Measurements from ENCODE around the gene CARS1. TPM values are rescaled to one million over a fixed set of nuclear protein-coding genes. Genes with fewer than 3 reads are reported as not detected.

CARS1 gene
- polyA plus RNA-seq, 4 donors: 25.2 to 26.2 (median 25.9) TPM

DNA sequence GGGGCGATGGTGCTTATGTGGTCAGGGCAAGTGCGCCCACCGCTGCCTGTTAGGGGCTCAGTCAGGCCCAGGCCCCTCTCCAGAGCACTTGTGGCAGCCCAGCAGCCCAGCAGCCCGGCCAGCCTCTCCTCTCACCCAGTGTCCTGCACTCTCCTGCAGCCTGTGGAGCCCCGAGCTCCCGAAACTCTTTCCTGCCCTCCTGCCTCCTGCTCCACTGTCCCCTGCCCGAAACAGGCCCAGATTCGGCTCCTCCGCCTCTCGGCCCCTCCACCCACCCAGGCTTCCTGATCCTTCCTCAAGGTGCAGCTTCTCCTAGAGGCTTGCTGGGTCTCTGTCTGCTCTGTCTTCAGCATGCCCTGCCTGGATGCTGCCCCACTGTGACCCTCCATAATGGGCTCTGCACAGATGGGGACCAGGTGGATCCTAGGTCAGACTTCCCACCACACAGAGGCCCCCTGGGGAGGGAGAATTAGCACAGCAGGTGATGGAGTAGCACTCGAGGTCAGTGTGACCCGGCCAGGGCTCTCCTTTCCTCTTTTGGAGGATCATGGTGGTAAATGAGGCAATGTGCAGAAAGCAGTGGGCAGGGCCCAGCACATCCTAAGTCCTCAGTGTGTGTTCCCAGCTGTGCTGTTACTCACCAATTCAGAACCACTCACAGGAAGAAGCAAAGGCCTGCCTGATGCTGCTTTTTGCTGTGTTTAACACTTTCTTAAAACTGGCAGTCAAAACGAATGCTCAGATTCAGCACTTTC lies 46.5 kb downstream of the CARS1 start:
- DNase-seq (ENCODE audit: low read depth in 4 of 4, low spot score in 3 of 4): no peak

DNA sequence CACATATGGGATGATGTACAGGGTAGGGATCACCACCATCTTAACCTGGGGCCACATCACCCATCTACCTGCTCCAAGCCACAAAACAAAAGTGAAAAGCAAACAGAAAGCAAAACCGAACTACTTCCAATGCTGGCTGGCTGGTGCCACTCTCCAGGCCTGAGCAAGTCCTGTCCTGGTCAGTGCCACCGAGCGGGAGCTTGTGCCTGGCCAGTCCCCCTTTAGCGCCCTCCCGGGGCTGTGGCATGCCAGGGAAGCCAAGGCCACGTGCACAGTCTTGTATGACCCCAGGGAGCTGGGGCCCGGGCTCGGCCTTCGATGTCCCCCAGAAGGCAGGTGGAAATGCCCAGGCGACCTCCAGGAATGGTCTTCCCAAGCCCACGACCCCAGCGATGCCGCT lies 47.2 kb downstream of the CARS1 start:
- DNase-seq (ENCODE audit: low read depth in 4 of 4, low spot score in 3 of 4): no peak

DNA sequence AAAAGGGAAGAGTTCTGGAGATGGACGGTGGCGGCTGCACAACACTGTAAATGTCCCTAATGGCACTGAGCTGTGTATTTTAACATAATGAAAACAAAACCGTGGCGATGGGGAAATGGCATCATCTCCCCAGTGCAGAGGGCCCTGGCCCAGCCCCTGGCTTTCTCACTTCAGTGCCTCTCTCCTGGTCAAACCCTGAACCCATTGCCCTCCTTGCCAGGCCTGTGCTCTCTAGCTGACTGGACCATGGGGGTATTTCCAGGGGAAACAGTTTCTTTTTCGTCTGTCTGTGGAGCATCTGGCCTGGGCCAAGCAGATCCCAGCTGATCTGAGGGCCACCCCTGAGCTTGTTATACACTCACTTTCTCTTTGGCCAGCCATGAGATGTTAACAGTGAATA lies 47.7 kb downstream of the CARS1 start:
- no peak for DNase-seq (ENCODE audit: low read depth in 4 of 4, low spot score in 3 of 4)

DNA sequence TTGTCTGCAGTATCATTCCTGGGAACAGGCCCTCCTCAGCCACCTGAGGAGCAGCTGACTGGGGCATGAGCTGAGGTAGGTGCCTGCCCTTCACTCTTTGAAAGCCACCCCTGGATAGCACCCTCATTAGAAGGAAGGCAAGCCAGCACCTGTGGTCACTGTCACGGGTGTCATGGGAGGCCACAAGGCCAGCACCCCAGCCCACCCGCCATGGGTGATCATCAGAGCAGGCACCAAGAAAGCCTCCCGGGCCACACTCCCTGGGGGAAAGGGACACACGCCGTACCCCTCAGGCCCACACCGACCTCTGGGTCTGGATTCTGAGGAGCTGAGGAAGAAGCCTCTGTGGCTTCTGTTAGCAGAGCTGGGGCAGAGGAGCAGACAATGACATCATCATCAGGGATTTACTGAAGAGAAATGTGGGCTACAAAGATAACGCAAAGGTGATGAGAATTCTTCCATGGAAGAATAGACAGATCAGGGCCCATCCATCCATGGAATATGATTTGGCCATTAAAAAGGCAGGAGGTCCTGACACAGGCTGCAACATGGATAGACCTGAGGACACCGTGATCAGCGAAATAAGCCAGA lies 48.4 kb downstream of the CARS1 start:
- no peak for DNase-seq (ENCODE audit: low read depth in 4 of 4, low spot score in 3 of 4)

DNA sequence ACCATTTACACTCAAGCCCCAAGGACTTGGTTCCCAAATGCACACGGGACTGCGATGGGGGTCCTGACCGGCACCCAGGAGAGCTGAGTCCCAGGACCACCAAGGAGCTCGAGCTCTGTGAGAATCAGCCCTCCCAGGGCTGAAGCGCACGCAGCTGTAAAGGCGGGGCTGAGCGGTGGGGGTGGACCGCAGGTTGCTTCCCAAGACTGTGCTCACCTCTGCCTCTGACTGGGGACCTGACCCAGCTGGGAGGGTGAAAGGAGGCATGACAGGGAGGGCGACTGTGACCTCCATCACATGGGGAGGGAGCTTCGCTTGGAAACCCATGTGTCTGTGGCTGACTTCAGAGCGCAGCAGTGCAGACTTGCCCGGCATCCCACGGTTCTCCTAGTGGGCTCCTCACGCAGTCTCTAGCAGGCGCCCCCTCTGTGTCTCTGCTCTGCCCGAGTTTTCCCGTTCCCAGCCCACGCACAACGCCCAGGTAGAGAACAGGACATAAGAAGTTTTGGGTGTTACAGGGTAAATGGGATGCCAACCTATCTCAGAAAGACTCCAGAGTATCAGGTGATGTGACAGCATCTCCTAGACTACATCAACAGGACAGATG lies 49.7 kb downstream of the CARS1 start:
- no peak for DNase-seq (ENCODE audit: low read depth in 4 of 4, low spot score in 3 of 4)

DNA sequence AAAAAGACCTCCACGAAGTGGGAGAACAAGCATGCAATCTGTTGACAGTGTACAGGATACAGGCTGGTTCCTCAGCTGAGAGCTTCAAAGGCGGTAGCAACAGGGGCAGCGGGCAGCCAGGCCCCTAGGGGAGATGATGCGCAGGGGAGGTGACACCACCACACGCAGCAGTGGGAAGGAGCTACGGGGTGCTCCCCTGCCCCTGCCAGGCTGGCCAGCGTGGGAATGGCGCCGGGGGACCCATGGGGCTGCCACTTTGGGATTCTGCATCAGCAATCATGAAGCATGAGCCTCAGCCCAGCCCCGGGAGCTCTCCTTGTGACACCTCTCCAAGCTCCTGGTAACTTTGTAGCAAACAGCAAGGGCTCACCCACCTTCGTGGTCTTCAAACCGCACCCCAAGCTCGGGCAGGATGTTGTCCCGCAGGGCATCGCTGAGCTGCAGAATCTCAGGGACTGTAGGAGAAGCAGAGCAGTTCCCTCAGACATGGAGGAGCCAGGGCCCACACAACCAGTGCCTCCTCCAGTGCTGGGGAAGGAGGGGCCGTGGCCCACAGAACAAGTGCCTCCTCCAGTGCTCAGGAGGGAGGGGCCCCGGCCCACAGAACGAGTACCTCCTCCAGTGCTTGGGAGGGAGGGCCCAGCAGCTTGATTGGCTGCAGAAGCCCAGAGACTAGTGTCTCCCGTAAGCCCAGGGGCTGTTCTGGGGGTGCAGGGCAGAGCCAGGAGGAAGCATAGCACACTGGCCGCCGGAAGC lies 50.5 kb downstream of the CARS1 start:
- DNase-seq (ENCODE audit: low read depth in 4 of 4, low spot score in 3 of 4): no peak

DNA sequence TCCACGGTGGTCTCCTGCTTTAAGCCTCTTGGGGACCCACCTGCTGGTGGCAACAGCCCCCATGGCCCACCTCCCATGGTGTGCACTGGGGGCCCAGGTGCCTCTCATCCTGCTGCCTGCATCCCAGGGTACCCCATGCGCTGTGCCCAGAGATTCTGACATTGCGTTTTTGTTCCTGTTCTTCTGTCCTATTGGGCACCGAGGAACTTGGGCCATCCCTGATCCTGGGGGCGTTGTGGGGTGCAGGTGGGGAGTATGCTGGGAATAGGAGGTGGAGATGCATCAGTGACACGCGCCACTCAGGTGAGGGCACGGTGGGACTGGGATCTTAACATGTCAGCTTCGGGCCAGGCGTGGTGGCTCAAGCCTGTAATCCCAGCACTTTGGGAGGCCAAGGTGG lies 52.7 kb downstream of the CARS1 start:
- DNase-seq (ENCODE audit: low read depth in 4 of 4, low spot score in 3 of 4): no peak

DNA sequence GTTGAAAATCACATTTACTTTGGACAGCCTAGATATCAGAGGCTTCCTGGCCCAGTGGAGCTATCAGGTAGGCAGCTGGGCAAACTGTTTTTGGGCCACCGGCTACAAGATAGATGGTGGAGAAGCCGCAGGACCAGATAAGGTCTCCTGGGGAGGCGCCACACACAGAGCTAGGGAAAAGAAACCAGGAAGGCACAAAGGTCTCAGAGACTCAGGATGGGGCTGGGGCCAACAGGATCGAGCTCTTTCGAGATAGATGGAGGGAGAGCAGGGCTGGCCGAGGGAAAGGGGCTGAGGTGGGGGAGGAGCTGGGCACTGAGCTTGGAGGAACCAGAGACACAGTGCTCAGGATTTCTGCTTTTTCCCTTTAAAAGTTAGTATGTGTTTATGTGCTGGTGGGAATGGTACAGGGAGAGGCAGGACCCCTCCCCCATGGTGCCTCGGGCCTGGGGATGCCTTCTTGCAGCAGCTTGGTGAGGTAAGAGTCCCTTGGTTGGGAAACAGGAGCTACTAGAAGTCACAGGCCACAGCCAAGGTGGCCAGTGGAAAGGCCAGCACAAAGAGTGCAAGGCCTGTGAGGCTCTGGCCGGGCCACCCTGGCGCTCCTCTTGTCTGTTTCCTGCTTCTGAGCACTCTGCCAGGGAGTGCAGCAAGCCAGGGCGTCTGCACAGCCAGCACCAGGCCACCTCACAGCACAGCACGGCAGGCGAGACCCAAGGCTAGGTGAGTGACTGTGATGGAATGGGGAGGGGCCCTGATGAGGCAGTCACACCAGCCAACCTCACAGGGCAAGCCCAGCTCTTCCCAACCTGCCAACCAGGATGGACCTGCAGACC lies 53.6 kb downstream of the CARS1 start:
- no peak for DNase-seq (ENCODE audit: low read depth in 4 of 4, low spot score in 3 of 4)

DNA sequence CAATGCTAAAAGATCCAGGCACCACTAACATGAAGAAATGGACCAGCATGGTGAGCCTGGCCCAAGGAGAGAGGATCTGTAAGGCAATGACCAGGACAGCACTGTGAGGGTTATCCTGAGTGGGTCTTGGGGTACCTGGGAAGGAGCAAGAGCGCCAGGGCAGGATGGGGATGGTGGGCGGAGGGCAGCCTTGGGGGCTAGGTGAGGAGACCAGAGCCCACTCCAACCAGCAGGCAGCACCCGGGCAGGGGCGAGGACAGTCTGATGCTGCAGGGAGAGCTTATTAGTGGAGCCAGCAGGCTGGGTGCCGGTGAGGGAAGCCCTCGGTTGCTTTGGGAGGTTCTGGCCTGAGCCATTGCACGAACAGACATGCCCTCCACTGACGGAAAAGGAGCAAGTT lies 54.4 kb downstream of the CARS1 start:
- DNase-seq (ENCODE audit: low read depth in 4 of 4, low spot score in 3 of 4): no peak

DNA sequence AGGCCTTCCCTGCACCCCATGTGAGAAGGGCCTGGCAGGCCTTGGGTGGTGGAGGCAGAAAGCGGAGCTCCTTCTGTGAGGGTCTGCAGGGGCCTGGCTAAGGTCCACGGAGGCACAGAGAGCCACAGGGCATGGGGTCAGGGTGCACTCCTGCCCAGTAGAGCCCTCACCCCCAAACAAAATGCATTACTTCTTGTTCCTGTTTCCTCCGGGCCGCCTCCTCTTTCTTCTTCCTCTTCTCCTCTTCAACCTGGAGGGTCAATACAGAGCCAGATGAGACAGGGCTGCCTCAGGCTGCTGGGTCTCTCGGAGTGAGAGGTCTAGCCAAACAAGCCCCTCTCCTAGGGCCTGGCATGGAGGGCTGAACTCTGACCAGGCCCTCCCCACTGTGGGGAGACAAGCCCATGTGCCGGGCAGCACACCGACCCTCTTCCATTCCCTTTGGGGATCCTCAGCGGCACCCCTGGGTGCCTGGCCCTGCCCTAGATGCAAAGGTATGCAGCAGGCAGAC lies 54.8 kb downstream of the CARS1 start:
- DNase-seq (ENCODE audit: low read depth in 4 of 4, low spot score in 3 of 4): no peak

DNA sequence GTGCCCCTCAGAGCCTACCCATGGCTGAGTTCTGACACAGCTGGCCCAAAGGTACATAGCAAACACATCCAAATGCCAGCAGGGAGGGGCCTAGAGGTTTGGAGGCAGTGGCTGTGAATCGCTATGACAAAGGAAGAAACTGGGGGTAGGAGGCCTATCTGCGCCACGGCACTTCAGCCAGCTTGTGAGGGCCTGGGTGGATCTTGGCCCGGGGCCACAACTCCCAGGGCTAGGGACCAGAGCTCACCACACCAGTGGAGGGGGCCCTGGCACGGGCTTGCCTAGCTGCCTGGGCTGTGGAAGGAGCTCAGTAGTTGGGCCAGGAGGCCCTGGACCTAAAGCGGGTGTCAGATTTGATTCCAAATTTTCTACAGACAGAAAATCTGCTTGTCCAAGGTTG lies 55.7 kb downstream of the CARS1 start:
- DNase-seq (ENCODE audit: low read depth in 4 of 4, low spot score in 3 of 4): no peak

DNA sequence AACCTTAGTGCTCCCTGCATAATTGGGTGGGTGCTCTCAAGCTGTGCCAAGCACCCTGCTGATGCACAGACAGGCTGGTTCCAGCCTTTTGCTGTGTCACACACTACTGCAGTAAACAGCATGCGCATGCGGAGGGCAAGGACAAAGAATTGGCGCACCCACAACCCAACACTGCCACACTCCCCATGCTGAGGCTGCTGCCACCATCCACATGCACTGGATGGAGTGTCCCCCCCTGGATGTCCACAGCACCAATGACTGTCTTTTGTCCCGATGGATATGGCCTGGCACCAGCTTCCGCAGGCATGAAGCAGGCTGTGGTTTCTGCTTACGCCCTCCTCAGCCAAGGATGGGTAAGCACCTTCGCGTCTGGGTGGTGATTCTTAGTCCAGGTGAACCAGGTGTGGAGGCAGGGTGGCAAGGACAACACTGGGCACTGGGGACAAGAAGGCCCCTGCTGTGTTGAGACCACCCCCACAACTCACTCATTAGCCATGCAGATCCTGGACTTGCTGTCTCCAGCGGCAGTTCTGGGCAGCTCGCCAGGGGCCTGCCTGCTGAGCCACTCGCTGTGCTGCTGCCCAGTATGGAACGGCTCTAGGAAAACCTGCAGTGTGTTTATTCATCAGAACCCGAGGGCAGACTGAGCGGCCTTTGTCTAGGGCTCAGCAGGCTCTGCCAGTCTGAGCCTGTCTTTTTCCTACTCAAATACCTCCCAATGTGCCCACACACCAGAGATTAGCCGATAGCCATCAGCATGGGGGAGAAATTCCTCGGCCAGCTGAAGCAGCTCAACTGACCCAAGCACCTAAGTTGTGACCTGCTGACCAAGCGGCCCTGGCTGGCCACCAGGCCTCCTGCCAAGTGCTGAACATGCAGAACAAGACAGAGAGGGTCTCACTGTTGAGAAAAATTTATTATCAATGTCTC lies 56.9 kb downstream of the CARS1 start:
- DNase-seq (ENCODE audit: low read depth in 4 of 4, low spot score in 3 of 4): peak in 1 of 4 donors; percentile 28

DNA sequence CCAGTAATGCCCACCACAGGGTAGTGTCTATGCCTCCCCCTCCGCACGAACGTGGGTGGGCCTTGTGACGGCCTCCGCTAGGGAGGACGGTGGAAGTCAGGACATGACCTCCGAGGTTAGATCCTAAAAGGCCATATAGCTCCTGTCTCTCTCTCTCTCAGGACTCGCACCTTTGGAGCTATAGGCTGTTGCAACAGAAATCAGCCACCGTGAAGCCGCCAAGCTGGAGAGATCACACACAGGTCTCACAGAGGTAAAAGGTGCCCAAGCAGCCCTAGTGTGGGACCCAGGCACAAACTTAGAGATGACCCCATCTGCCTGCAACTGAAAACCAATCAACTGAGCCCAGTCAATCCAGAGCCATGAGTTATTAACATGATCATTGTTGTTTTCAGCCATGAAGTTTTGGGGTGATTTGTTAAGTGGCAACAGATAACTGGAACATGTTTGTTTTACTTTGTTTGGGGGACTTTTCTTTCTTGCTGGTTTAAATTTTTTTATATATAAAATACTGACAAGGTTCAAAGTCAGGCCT lies 57.7 kb downstream of the CARS1 start:
- no peak for DNase-seq (ENCODE audit: low read depth in 4 of 4, low spot score in 3 of 4)

DNA sequence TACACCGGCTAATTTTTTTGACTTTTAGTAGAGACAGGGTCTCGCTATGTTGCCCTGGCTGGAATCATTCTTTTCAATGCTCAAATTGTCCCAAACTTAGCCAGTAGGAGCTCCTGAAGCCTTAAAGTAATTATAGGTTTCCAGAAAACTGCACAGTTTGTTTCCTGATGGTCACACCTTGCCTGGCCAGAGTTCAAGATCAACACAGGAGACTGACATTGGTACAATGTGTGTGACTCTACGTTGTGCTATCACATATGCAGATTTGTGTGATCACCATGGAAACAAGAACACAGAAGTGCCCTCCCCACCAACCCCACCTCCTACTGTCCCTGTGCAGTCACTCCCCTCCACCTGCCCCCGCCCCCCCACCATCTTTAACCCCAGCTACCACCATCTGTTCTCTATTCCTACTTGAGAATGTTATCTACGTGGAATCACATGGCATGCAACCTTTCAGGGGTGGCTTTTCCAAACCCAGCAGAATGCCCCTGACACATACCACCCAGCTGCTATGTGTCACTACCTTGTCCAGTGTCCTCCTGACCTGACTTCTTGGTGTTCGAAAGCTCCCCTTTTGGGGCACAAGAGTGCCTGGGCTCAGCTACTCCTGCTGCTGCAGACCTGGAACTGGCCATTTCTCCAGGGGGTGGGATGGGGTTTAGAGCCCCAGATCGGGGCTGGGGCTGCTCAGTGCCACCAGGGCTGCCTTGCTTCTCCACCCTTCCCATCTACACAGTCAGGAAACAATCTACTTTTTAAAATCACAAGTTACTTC lies 59.0 kb downstream of the CARS1 start:
- no peak for DNase-seq (ENCODE audit: low read depth in 4 of 4, low spot score in 3 of 4)

DNA sequence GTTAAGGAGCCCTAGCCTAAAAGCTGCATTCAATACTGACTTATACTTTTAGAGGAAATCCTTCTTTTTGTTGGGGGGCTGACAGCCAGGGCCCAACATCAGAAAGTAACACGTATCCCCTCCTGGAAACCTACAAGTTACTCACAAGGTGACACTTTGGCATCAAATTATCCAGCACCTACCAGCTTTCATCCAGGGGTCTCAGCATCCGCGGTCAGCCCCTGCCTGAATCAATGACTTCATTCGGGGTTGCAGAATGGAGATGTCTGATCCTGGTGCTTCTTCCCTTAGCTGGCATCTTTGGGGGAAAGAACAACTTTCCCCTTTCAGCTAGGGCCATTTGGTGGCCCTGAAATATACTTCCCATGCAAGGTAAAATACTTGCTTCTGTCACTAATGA lies 59.8 kb downstream of the CARS1 start:
- no peak for DNase-seq (ENCODE audit: low read depth in 4 of 4, low spot score in 3 of 4)

DNA sequence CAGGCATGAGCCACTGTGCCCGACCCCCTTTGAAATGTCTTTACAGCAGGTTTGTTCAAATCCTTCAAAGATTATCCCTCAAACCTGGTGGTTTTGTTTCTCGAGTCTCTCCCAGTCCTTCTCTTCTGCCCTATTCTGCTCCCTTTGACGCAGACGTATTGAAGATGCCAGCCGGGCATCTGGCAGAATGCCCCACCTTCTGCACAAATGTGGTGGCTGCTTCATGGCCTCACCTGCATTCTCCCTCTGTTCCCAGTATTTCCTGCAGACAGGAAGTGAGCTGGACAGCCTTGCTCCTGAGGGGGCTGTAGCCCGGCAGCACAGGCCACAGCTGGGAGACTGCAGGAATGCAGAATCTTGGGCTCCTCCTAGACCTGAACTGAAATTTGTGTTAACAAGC lies 60.2 kb downstream of the CARS1 start:
- no peak for DNase-seq (ENCODE audit: low read depth in 4 of 4, low spot score in 3 of 4)

DNA sequence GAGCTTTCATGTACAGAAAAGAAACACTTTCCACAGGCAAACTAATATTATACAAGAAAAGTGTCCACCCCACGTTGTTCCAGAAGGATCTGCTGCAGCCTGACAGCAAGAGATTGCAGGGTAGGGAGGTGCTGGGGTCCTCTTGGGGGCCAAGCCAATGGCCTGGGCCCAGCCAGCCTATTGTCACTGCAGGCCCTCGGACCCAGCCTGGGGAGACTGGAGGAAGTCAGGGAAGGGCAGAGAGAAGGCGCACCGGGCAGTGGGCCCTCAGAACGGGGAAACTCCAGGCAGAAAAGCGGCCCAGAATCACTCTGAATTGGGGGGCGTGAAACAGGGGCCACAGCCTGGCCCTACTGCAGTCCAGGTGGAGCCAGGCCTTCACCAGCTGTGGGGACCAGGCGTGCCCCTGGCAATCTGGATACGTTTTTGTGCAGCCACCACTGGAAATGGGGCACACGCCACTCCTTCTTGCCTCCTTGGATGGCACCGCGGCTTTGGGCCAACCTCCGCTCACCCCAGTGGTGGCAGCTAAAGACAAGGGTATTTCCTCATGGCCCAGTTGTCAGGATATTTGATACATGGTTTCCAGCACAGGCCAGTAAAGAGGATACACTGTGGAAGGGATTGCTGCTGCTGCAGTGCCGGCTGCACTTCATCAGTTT lies 61.2 kb downstream of the CARS1 start:
- no peak for DNase-seq (ENCODE audit: low read depth in 4 of 4, low spot score in 3 of 4)
